SK-N-MC (cell line): ENCODE results near the gene ZFAND2A.

Source experiments
- EZH2 ChIP-seq: fragments of 200-600 bp; sonication (generic); IDR thresholded peaks from one replicate; pipeline ENCODE4 v1.6.1; 2017; ENCODE audit warnings: antibody characterized with exemption
- FOXP2 ChIP-seq: optimal IDR thresholded peaks from 2 replicates; pipeline ENCODE3; 2011; ENCODE audit warnings: mild to moderate bottlenecking, moderate library complexity; ENCODE audit not compliant: insufficient read depth; ENCODE audit errors: extremely low read length, control extremely low read depth
- POLR2AphosphoS5 ChIP-seq: IDR thresholded peaks from 2 replicates; pipeline ENCODE4 v1.6.1; 2012; ENCODE audit warnings: mild to moderate bottlenecking, low read depth, low read length, borderline replicate concordance

DNA sequence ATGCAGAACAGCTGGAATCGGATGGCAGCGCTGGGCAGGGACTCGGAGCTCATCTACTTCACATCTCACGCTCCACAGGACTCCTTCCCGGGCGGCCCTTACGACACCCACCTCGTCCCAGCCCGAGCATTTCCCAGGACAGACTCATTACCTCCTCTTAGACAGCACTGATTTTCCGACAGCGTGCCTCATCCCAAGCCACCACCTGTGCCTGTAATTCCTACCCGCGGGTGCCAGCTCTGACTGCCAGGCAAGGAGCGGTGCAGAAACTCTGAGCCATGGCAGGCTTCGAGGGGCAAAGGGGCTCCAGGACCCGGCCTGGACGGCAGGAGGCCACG is 46.5 kb downstream of the ZFAND2A start:
- TF ChIP-seq POLR2AphosphoS5 (no peak), EZH2 (no peak), FOXP2 (no peak)
